ENCODE measurements around the gene CWC27.

The CWC27 gene

GRCh38 chr5:64763948-64764503, 4.7 kb upstream of the CWC27 start:
- Histone ChIP-seq H3K9me3 (ENCODE audit: control insufficient read depth, low read length) (no peaks in the 10 kb centered on the region), H3K36me3 (ENCODE audit: control insufficient read depth, insufficient read depth, low read length) (no peaks in the 10 kb centered on the region), H3K4me1 (ENCODE audit: control insufficient read depth, insufficient read depth, low read length) (peaks cover 21% of the 10 kb centered on the region), H3K27me3 (ENCODE audit: control insufficient read depth, insufficient read depth, low read length) (no peaks in the 10 kb centered on the region), H3K9ac (ENCODE audit: low read length) (no peak overlapping the region), H3K4me3 (ENCODE audit: low read length) (no peak overlapping the region)

- Histone ChIP-seq H3K9me3 (ENCODE audit: control insufficient read depth, low read length) (no peaks in the 10 kb centered on the region), H3K4me3 (ENCODE audit: low read length) (no peak overlapping the region), H3K9ac (ENCODE audit: low read length) (no peak overlapping the region), H3K36me3 (ENCODE audit: control insufficient read depth, insufficient read depth, low read length) (no peaks in the 10 kb centered on the region), H3K4me1 (ENCODE audit: control insufficient read depth, insufficient read depth, low read length) (peaks cover 31% of the 10 kb centered on the region), H3K27me3 (ENCODE audit: control insufficient read depth, insufficient read depth, low read length) (no peaks in the 10 kb centered on the region)
Measured at GRCh38 chr5:64765804-64766504, 2.8 kb upstream of the CWC27 start.

- H3K9ac ChIP-seq (ENCODE audit: low read length), result peak overlapping the region; percentile 89
- no peaks in the 10 kb centered on the region for H3K9me3 ChIP-seq (ENCODE audit: control insufficient read depth, low read length)
- no peaks in the 10 kb centered on the region for H3K27me3 ChIP-seq (ENCODE audit: control insufficient read depth, insufficient read depth, low read length)
- no peak overlapping the region for H3K4me3 ChIP-seq (ENCODE audit: low read length)
- peaks cover 31% of the 10 kb centered on the region for H3K4me1 ChIP-seq (ENCODE audit: control insufficient read depth, insufficient read depth, low read length)
- no peaks in the 10 kb centered on the region for H3K36me3 ChIP-seq (ENCODE audit: control insufficient read depth, insufficient read depth, low read length)
Measured at GRCh38 chr5:64766941-64767340, 1.8 kb upstream of the CWC27 start.

DNA sequence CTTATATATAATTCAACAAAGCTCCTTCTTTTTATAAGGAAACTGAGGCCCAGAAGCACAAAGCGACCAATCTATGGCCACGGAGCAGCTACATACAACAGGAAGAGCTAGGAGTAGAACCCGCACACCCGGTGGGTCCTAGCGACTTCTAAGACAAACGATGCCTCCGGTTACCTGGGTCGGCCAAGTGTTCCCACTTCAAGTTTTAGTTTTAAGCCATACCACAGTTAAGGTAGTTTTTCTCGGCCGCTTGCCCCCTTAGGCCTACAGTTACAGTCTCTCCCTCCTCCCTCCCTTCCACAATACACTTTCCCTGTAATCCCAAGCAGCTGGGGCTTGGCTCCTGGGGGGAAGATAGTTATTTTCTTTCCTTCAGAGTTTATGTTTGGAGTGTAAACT, 772 bp upstream of the CWC27 start:
- Histone ChIP-seq H3K9me3 (ENCODE audit: control insufficient read depth, low read length) (no peaks in the 10 kb centered on the region), H3K4me3 (ENCODE audit: low read length) (peak overlapping the region; percentile 68), H3K9ac (ENCODE audit: low read length) (peak overlapping the region; percentile 89), H3K36me3 (ENCODE audit: control insufficient read depth, insufficient read depth, low read length) (no peaks in the 10 kb centered on the region), H3K4me1 (ENCODE audit: control insufficient read depth, insufficient read depth, low read length) (peaks cover 31% of the 10 kb centered on the region), H3K27me3 (ENCODE audit: control insufficient read depth, insufficient read depth, low read length) (no peaks in the 10 kb centered on the region)

GRCh38 chr5:64769855-64770254, 1.1 kb downstream of the CWC27 start:
- Histone ChIP-seq H3K36me3 (ENCODE audit: control insufficient read depth, insufficient read depth, low read length) (no peaks in the 10 kb centered on the region), H3K9ac (ENCODE audit: low read length) (peak overlapping the region; percentile 89), H3K9me3 (ENCODE audit: control insufficient read depth, low read length) (no peaks in the 10 kb centered on the region), H3K4me3 (ENCODE audit: low read length) (peak overlapping the region; percentile 68), H3K27me3 (ENCODE audit: control insufficient read depth, insufficient read depth, low read length) (no peaks in the 10 kb centered on the region), H3K4me1 (ENCODE audit: control insufficient read depth, insufficient read depth, low read length) (peaks cover 31% of the 10 kb centered on the region)

GRCh38 chr5:64771736-64772135, 3.0 kb downstream of the CWC27 start:
- Histone ChIP-seq H3K9ac (ENCODE audit: low read length) (no peak overlapping the region), H3K27me3 (ENCODE audit: control insufficient read depth, insufficient read depth, low read length) (no peaks in the 10 kb centered on the region), H3K4me1 (ENCODE audit: control insufficient read depth, insufficient read depth, low read length) (peaks cover 19% of the 10 kb centered on the region), H3K9me3 (ENCODE audit: control insufficient read depth, low read length) (no peaks in the 10 kb centered on the region), H3K36me3 (ENCODE audit: control insufficient read depth, insufficient read depth, low read length) (no peaks in the 10 kb centered on the region), H3K4me3 (ENCODE audit: low read length) (no peak overlapping the region)

DNA sequence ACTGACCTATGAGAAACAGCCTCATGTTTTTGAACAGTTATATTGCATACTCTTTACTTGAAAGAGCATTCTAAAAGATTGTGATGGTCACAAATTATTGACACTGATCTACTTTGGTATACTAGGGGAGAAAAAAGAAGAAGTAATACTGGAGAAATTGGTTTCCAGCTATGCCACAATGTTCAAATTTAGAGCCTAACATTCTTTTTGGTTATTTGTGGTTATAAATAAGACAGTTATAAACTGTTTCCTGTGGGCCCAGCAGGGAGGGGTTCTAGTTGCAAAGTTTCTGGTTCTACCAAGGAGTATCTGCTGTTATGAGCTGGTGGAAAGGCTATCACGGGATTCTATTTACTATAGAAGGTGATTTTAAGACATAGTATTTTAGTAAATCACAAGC, 4.8 kb downstream of the CWC27 start:
- Histone ChIP-seq H3K9me3 (ENCODE audit: control insufficient read depth, low read length) (no peaks in the 10 kb centered on the region), H3K36me3 (ENCODE audit: control insufficient read depth, insufficient read depth, low read length) (no peaks in the 10 kb centered on the region), H3K9ac (ENCODE audit: low read length) (no peak overlapping the region), H3K4me1 (ENCODE audit: control insufficient read depth, insufficient read depth, low read length) (peaks cover 10% of the 10 kb centered on the region), H3K4me3 (ENCODE audit: low read length) (no peak overlapping the region), H3K27me3 (ENCODE audit: control insufficient read depth, insufficient read depth, low read length) (no peaks in the 10 kb centered on the region)

DNA sequence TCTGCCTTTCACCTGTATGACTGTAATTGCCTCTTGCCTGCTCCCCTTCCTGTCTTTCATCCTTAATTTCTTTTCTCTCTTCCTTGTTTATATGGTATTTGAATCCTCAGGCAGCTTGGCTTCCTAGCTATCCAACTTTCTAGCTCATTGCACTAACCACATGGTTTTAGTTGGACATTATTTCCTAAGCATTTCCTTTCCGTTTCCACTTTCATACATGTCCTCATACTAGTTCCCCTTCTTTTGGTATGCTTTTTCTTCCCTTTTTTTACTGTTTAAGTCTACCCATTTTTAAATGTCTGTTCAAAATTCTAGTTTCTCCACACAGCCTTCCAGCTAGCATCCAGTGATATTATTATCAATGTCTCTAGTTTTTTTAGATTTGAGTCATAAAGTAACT, 6.6 kb downstream of the CWC27 start:
- Histone ChIP-seq H3K9me3 (ENCODE audit: control insufficient read depth, low read length) (no peaks in the 10 kb centered on the region), H3K27me3 (ENCODE audit: control insufficient read depth, insufficient read depth, low read length) (no peaks in the 10 kb centered on the region), H3K36me3 (ENCODE audit: control insufficient read depth, insufficient read depth, low read length) (no peaks in the 10 kb centered on the region), H3K4me1 (ENCODE audit: control insufficient read depth, insufficient read depth, low read length) (peaks cover under 1% of the 10 kb centered on the region), H3K9ac (ENCODE audit: low read length) (no peak overlapping the region), H3K4me3 (ENCODE audit: low read length) (no peak overlapping the region)

DNA sequence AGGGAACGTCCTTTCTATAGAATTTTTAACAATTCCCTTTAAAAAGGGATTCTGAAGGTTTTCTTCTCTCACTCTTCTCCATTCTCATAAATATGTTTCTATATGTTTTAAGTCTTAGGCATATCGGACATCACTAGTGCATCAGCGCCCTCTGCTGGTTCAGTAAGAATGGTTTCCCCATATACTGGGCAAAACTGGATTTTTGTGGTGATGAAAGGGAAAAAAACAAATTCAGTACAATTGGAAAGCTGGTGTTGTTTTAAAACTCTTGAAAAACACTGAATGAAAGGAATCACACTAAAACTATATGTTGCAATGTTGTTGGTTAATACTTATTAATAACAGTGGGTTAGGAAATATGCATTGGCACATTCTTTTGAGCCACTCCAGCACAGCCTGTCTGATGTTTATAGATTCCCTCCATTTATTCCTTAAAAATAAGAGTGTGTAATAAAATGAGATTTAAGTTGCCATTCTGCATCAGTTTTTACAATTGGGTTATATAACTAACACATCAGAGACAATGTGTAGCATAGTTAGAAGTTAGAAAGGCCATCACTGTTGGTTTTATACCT, 15.8 kb downstream of the CWC27 start:
- Histone ChIP-seq H3K4me3 (ENCODE audit: low read length) (no peak overlapping the region), H3K27me3 (ENCODE audit: control insufficient read depth, insufficient read depth, low read length) (no peaks in the 10 kb centered on the region), H3K4me1 (ENCODE audit: control insufficient read depth, insufficient read depth, low read length) (no peaks in the 10 kb centered on the region), H3K9me3 (ENCODE audit: control insufficient read depth, low read length) (no peaks in the 10 kb centered on the region), H3K9ac (ENCODE audit: low read length) (no peak overlapping the region), H3K36me3 (ENCODE audit: control insufficient read depth, insufficient read depth, low read length) (no peaks in the 10 kb centered on the region)

DNA sequence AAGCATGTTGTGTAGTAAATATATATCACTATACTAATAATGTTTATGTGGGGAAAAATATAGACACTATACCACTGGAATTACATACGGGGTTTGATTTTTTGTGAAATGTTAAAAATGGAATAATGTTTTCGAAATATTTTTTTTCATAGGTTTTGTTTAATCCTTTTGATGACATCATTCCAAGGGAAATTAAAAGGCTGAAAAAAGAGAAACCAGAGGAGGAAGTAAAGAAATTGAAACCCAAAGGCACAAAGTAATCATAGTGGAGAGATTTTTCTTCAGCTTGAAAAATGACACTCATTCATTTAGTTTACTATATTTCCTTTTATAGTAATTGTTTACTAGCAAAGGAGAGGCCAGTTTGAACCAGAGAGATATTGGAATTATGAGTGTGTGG, 17.6 kb downstream of the CWC27 start:
- no peak overlapping the region for H3K4me3 ChIP-seq (ENCODE audit: low read length)
- no peaks in the 10 kb centered on the region for H3K27me3 ChIP-seq (ENCODE audit: control insufficient read depth, insufficient read depth, low read length)
- no peak overlapping the region for H3K9ac ChIP-seq (ENCODE audit: low read length)
- H3K36me3 ChIP-seq (ENCODE audit: control insufficient read depth, insufficient read depth, low read length), result no peaks in the 10 kb centered on the region
- H3K4me1 ChIP-seq (ENCODE audit: control insufficient read depth, insufficient read depth, low read length), result no peaks in the 10 kb centered on the region
- H3K9me3 ChIP-seq (ENCODE audit: control insufficient read depth, low read length), result no peaks in the 10 kb centered on the region

DNA sequence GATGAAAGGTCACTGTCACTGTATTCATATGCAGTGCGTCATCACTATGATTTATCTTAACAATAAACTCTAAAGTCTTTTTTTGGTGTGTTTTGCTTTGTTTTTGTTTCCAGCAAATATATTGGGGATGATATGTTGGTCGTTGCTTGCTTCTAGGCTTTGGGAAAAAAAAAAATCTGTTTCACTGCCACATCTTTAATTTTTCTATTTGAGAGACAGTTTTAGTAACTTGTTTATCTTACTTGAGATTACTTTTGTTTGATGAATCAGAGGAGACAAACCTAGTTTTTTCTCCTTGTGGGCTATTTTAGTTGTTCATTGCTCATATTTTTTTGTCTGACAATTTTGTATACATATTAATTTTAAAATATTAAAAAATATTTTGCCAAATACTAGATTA, 19.4 kb downstream of the CWC27 start:
- no peaks in the 10 kb centered on the region for H3K27me3 ChIP-seq (ENCODE audit: control insufficient read depth, insufficient read depth, low read length)
- no peak overlapping the region for H3K9ac ChIP-seq (ENCODE audit: low read length)
- H3K36me3 ChIP-seq (ENCODE audit: control insufficient read depth, insufficient read depth, low read length), result no peaks in the 10 kb centered on the region
- H3K9me3 ChIP-seq (ENCODE audit: control insufficient read depth, low read length), result no peaks in the 10 kb centered on the region
- no peak overlapping the region for H3K4me3 ChIP-seq (ENCODE audit: low read length)
- peaks cover 4% of the 10 kb centered on the region for H3K4me1 ChIP-seq (ENCODE audit: control insufficient read depth, insufficient read depth, low read length)

- Histone ChIP-seq H3K27me3 (ENCODE audit: control insufficient read depth, insufficient read depth, low read length) (no peaks in the 10 kb centered on the region), H3K36me3 (ENCODE audit: control insufficient read depth, insufficient read depth, low read length) (no peaks in the 10 kb centered on the region), H3K4me1 (ENCODE audit: control insufficient read depth, insufficient read depth, low read length) (peaks cover 5% of the 10 kb centered on the region), H3K9ac (ENCODE audit: low read length) (no peak overlapping the region), H3K4me3 (ENCODE audit: low read length) (no peak overlapping the region), H3K9me3 (ENCODE audit: control insufficient read depth, low read length) (no peaks in the 10 kb centered on the region)
Measured at GRCh38 chr5:64789457-64789856, 20.7 kb downstream of the CWC27 start.
